Lung (tissue), 12 donors: Measurements from ENCODE around the gene NUBP1. TPM values are rescaled to one million over a fixed set of nuclear protein-coding genes. Genes with fewer than 3 reads are reported as not detected.
"Not testable (repeated sequence)": the region's sequence is repeated elsewhere in the genome, so short reads cannot be mapped to it uniquely, and the experiment has no call there.

Experiments used
- ATAC-seq: fragments of 200-7000 bp; cut with Tn5 transposase; one replicate; pipeline ENCODE4 v1.9.1; 2020; ENCODE audit warnings: moderate number of reproducible peaks; ENCODE audit not compliant: insufficient read depth, low FRiP score
- DNase-seq, 3 donors: peaks; one replicate each; pipeline ENCODE4 v3.0.0-alpha.2; 2013 to 2017
- H3K27ac ChIP-seq, 2 donors: one replicate each; pipeline ENCODE4 v1.5.1; 2013; ENCODE audit warnings: mild to moderate bottlenecking in 2 of 2, moderate library complexity in 2 of 2, control low read depth in 1 of 2, inconsistent platforms in 1 of 2, low read depth in 1 of 2, low read length in 1 of 2
- H3K27me3 ChIP-seq, 3 donors: one replicate each; pipeline ENCODE4 v1.5.1; 2013; ENCODE audit warnings: low read length in 2 of 3; ENCODE audit not compliant: control insufficient read depth in 3 of 3, insufficient read depth in 3 of 3
- H3K36me3 ChIP-seq, 4 donors: one replicate each; pipeline ENCODE4 v1.5.1; 2013; ENCODE audit warnings: low read length in 4 of 4, mild to moderate bottlenecking in 1 of 4, moderate library complexity in 1 of 4; ENCODE audit not compliant: control insufficient read depth in 4 of 4, insufficient read depth in 4 of 4
- H3K4me1 ChIP-seq, 5 donors: one replicate each; pipeline ENCODE4 v1.5.1; 2013; ENCODE audit warnings: low read length in 5 of 5, mild to moderate bottlenecking in 2 of 5, moderate library complexity in 1 of 5; ENCODE audit not compliant: control insufficient read depth in 5 of 5, insufficient read depth in 5 of 5
- H3K4me3 ChIP-seq: one replicate; pipeline ENCODE4 v1.5.1; 2013; ENCODE audit warnings: mild to moderate bottlenecking, control low read depth, moderate library complexity
- H3K9ac ChIP-seq, 2 donors: one replicate each; pipeline ENCODE4 v1.5.1; 2013; ENCODE audit warnings: low read length in 2 of 2, control low read depth in 1 of 2; ENCODE audit not compliant: insufficient read depth in 1 of 2
- H3K9me3 ChIP-seq, 4 donors: one replicate each; pipeline ENCODE4 v1.5.1; 2013; ENCODE audit warnings: low read length in 3 of 4, mild to moderate bottlenecking in 1 of 4, moderate library complexity in 1 of 4; ENCODE audit not compliant: control insufficient read depth in 4 of 4, insufficient read depth in 3 of 4
- WGBS, 2 donors: extraction: QIAGEN DNeasy Blood & Tissue Kit; methylation state at CpG; one replicate each; pipeline ENCODE4 v1.1.7; 2013; 5-methylcytosine and 5-hydroxymethylcytosine counted together
- polyA plus RNA-seq, 2 donors: library from polyadenylated mRNA; stranded (reverse); fragments of 200-250 nt; gene quantifications; one replicate each; pipeline ENCODE4 v1.2.1, GENCODE V29; 2013
- total RNA-seq, 2 donors: library from RNA; depleted of rRNA in 1 of 2; stranded (reverse); fragments of >200 nt in 1 of 2; gene quantifications; one replicate each; pipeline ENCODE4 v1.2.1, GENCODE V29; 2014 to 2021
- TF ChIP-seq, protein P1 (sequence below): IDR thresholded peaks from 2 replicates; pipeline ENCODE4 v1.5.1; 2012; ENCODE audit warnings: mild to moderate bottlenecking; ENCODE audit errors: control extremely low read depth, extremely low read depth
- donor health status: control.
- donor health status: control.
- donor health status: Bipolar disorder and iron deficiency.
- donor health status: healthy.
- donor health status: DM: yes; HTN: yes; CAD: no.

NUBP1 gene
- total and polyA plus RNA-seq, 4 donors = 28.4 to 44.2 (median 41.1) TPM

DNA sequence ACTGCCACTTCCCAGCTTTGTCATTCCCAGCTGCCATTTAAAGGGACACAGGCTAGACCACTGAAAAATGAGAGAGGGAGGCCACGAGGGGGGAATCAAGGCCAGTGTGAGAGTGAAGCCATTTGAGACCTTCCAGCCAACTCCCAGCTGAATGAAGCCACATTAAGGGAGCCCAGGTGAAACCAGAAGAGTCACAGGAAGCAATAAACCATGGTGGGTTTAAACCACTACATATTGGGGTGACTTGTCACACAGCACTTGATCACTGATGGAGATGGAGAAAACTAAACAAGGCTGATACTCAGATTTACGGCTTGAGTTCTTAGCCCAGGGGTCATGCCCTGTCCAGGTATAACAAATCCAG, 2.8 kb upstream of the NUBP1 start:
- Histone ChIP-seq H3K36me3 (no peaks in the 10 kb centered on the region), H3K9me3 (no peaks in the 10 kb centered on the region), H3K27ac (no peak overlapping the region), H3K4me3 (no peak overlapping the region), H3K4me1 (peaks cover 3 to 19% (median 7%) of the 10 kb centered on the region in 5 donors), H3K27me3 (no peaks in the 10 kb centered on the region), H3K9ac (no peak overlapping the region)
- ATAC-seq = no peak
- 80 to 85% methylated on average over 2 of the region's 2 CpGs for WGBS, 2 donors
- no peak for DNase-seq
- TF ChIP-seq, protein P1, sequence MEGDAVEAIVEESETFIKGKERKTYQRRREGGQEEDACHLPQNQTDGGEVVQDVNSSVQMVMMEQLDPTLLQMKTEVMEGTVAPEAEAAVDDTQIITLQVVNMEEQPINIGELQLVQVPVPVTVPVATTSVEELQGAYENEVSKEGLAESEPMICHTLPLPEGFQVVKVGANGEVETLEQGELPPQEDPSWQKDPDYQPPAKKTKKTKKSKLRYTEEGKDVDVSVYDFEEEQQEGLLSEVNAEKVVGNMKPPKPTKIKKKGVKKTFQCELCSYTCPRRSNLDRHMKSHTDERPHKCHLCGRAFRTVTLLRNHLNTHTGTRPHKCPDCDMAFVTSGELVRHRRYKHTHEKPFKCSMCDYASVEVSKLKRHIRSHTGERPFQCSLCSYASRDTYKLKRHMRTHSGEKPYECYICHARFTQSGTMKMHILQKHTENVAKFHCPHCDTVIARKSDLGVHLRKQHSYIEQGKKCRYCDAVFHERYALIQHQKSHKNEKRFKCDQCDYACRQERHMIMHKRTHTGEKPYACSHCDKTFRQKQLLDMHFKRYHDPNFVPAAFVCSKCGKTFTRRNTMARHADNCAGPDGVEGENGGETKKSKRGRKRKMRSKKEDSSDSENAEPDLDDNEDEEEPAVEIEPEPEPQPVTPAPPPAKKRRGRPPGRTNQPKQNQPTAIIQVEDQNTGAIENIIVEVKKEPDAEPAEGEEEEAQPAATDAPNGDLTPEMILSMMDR = no peak

DNA sequence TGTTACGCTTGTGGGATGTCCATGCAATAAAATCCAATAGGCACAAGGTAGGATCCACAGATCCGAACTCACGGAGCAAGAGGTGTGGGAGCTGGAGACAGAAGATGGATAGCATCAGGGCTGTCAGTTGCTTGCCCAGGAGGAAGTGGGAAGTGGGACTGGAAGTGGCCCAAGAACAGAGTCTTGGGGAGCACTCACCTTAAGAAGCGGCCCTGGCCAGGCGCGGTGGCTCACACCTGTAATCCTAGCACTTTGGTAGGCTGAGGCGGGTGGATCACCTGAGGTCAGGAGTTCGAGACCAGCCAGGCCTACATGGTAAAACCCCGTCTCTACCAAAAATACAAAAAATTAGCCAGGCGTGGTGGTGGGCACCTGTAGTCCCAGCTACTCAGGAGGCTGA, 2.4 kb upstream of the NUBP1 start:
- not testable (repeated sequence) for H3K9me3 ChIP-seq, H3K9ac ChIP-seq, H3K27me3 ChIP-seq, H3K36me3 ChIP-seq, H3K4me3 ChIP-seq, DNase-seq, H3K27ac ChIP-seq, ATAC-seq
- WGBS, 2 donors = 93 to 96% methylated on average over 10 of the region's 10 CpGs
- peaks cover 3 to 19% (median 8%) of the 10 kb centered on the region in 5 donors for H3K4me1 ChIP-seq

DNA sequence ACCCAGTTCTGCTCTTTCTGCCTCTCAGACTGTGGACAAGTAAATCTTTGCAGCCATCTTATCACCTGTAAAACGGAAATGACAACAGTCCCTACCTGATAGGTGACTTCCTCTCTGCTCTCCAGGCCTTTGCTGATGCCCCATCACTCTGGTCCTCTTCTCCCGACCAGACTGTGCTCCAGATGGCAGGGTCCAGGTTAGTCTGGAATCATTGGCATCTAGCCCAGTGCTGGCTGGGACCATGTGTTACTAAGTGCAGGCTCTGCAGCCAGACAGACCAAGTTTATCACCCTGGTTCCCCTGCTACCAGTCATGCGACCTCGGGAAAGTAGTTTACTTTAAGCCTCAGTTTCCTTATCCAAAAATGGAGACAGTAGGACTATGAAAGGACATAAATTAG, 1.8 kb upstream of the NUBP1 start:
- TF ChIP-seq, protein P1 = no peak
- Histone ChIP-seq H3K4me3 (no peak overlapping the region), H3K4me1 (peaks cover 3 to 18% (median 8%) of the 10 kb centered on the region in 5 donors), H3K27ac (peak overlapping the region in 1 of 2 donors; percentile 41), H3K27me3 (no peaks in the 10 kb centered on the region), H3K9ac (no peak overlapping the region), H3K9me3 (no peaks in the 10 kb centered on the region), H3K36me3 (peaks cover 0 to 1% (median 0%) of the 10 kb centered on the region in 4 donors)
- 82 to 90% methylated on average over 4 of the region's 4 CpGs for WGBS, 2 donors
- ATAC-seq (no peak), DNase-seq (peak in 1 of 3 donors; percentile 24)

DNA sequence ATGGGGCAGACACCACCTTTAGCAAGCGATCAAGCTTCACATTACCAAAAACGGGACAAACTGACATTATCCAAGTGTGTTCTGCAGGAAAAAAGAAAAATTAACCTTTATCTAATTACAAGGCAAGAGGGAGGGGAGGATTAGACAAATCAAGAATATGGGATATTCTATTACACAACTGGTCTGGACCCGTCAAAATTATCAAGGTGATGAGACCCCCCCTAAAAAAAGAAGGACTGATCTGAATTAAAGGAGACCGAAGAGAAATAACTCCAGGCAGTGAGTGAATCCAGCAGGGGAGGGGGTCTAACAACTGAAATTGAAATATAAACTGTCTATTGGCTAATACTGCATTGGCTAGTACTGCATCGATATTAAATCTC, 424 bp upstream of the NUBP1 start:
- Histone ChIP-seq H3K36me3 (peaks cover 0 to 15% (median 3%) of the 10 kb centered on the region in 4 donors), H3K27ac (peak overlapping the region; percentile 95 to 99), H3K27me3 (no peaks in the 10 kb centered on the region), H3K9ac (peak overlapping the region in 1 of 2 donors; percentile 42), H3K4me3 (no peak overlapping the region), H3K4me1 (peaks cover 3 to 16% (median 5%) of the 10 kb centered on the region in 5 donors), H3K9me3 (no peaks in the 10 kb centered on the region)
- WGBS, 2 donors = 31 to 38% methylated on average over 5 of the region's 5 CpGs
- no peak for DNase-seq
- no peak for ATAC-seq
- TF ChIP-seq, protein P1 = no peak
